ENCODE measurements around the gene TRAPPC3.

DNA sequence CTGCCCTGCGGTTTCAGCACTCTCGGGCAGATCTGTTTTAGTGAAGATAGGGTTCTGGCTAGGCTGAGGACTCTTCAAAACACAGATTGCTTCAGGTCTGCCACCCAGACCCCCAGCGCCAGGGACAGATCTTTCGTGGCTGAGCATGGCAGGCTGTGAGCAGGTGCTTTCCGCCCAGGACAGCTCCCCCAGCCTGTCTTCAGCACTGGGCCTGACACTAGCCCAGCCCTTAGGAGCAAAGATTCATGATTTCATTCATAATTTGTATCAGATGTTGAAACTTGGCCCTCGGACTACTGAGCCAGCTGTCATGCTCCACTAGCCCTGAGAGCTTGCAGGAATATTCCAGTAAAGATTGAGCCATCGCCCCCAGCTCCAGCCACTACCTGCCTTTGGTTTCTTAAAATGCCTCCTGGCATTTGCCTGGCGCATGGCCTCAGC is 54.6 kb downstream of the TRAPPC3 start:
- TF ChIP-seq, protein P1, sequence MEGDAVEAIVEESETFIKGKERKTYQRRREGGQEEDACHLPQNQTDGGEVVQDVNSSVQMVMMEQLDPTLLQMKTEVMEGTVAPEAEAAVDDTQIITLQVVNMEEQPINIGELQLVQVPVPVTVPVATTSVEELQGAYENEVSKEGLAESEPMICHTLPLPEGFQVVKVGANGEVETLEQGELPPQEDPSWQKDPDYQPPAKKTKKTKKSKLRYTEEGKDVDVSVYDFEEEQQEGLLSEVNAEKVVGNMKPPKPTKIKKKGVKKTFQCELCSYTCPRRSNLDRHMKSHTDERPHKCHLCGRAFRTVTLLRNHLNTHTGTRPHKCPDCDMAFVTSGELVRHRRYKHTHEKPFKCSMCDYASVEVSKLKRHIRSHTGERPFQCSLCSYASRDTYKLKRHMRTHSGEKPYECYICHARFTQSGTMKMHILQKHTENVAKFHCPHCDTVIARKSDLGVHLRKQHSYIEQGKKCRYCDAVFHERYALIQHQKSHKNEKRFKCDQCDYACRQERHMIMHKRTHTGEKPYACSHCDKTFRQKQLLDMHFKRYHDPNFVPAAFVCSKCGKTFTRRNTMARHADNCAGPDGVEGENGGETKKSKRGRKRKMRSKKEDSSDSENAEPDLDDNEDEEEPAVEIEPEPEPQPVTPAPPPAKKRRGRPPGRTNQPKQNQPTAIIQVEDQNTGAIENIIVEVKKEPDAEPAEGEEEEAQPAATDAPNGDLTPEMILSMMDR (conservative IDR thresholded peaks at IDR 0.05; ENCODE audit: low read depth, low read length): no peak
- no peak for TF ChIP-seq EZH2 (IDR thresholded peaks at IDR 0.05; ENCODE audit: borderline replicate concordance, low read depth, low read length, poor library complexity, severe bottlenecking)
